GM18951 (cell line): Measurements from ENCODE around the gene BAIAP2L1.

ENCODE experiments used
- POLR2A ChIP-seq: IDR thresholded peaks from 4 replicates; pipeline ENCODE4 v1.6.1; 2011; ENCODE audit warnings: mild to moderate bottlenecking; ENCODE audit not compliant: insufficient read length, insufficient read depth; ENCODE audit errors: extremely low read depth
- in situ Hi-C: fragments of 300-500 bp; cut with MboI; formaldehyde crosslinking; loops from one replicate; pipeline ENCODE4 v1.12.0; 2022; ENCODE audit warnings: low sequenced_read_pairs, mixed read lengths, inconsistent platforms; ENCODE audit not compliant: unreplicated experiment

Gene BAIAP2L1

GRCh38 chr7:98265841-98266271, 135.0 kb downstream of the BAIAP2L1 start:
- in situ Hi-C loops: no loop called here
- no peak for TF ChIP-seq POLR2A

- in situ Hi-C loops: no loop called here
- TF ChIP-seq POLR2A: no peak
These were observed 143.2 kb downstream of the BAIAP2L1 start for GRCh38 chr7:98257701-98258100.

- in situ Hi-C loops: no loop called here
These were observed 144.5 kb downstream of the BAIAP2L1 start for GRCh38 chr7:98256431-98256830.

GRCh38 chr7:98254951-98255610, 145.8 kb downstream of the BAIAP2L1 start:
- in situ Hi-C loops: no loop called here
- TF ChIP-seq POLR2A: no peak

More at GRCh38 chr7:98256431-98256830, 144.5 kb downstream of the BAIAP2L1 start:
- TF ChIP-seq POLR2A: no peak

GRCh38 chr7:98254516-98254915, 146.4 kb downstream of the BAIAP2L1 start:
- in situ Hi-C loops: no loop called here
- TF ChIP-seq POLR2A: no peak

GRCh38 chr7:98252425-98253054, 148.3 kb downstream of the BAIAP2L1 start:
- TF ChIP-seq POLR2A: no peak
- in situ Hi-C loops: no loop called here

GRCh38 chr7:98251601-98252424, 149.1 kb downstream of the BAIAP2L1 start, which contains the start of gene TECPR1:
Gene TECPR1 (minus strand): TSS chr7:98252232. CDS start chr7:98246146, 6,086 bp downstream.
- in situ Hi-C loops: no loop called here

GRCh38 chr7:98251231-98251600, 149.7 kb downstream of the BAIAP2L1 start:
- in situ Hi-C loops: no loop called here
- no peak for TF ChIP-seq POLR2A

More at GRCh38 chr7:98251601-98252424, 149.1 kb downstream of the BAIAP2L1 start, which contains the start of gene TECPR1:
- peak; percentile 71 for TF ChIP-seq POLR2A

- in situ Hi-C loops: no loop called here
- no peak for TF ChIP-seq POLR2A
These were observed 150.1 kb downstream of the BAIAP2L1 start for GRCh38 chr7:98250789-98251188.

GRCh38 chr7:98249106-98249505, 151.8 kb downstream of the BAIAP2L1 start:
- TF ChIP-seq POLR2A: no peak
- in situ Hi-C loops: no loop called here

- in situ Hi-C loops: no loop called here
- no peak for TF ChIP-seq POLR2A
These were observed 152.7 kb downstream of the BAIAP2L1 start for GRCh38 chr7:98248156-98248555.

- TF ChIP-seq POLR2A: no peak
- in situ Hi-C loops: no loop called here
These were observed 156.0 kb downstream of the BAIAP2L1 start for GRCh38 chr7:98244871-98245270.

GRCh38 chr7:98242934-98243333, 158.0 kb downstream of the BAIAP2L1 start:
- no peak for TF ChIP-seq POLR2A
- in situ Hi-C loops: no loop called here

- TF ChIP-seq POLR2A: no peak
- in situ Hi-C loops: no loop called here
These were observed 158.5 kb downstream of the BAIAP2L1 start for GRCh38 chr7:98242342-98242741.
